ENCODE results near the gene SUPT3H.
A peak's percentile ranks its signal among the peaks of the same experiment; 100 is the strongest.

Gene SUPT3H

DNA sequence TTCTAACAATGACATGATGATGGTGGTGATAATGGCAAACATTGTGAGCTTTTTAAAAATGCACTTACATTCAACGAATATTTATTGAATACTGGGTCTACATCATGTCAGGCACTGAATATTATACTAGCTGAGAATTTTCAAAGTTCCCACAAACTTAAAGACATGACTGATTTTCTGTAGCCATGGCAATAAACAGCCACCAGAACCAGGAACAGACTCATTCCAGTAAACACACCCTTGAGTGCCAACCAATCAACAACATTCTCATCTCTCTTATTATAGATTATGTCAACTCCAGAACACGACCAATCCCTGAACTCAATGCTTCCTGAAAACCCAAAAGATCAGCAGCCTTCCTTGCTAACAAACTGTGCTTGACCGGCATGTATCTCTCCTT lies 262.0 kb downstream of the SUPT3H start:
- ChIA-PET POLR2A (no interaction called here), CTCF (no interaction called here)
- no peak for DNase-seq (ENCODE audit: extremely low spot score)
- TF ChIP-seq, protein P1, sequence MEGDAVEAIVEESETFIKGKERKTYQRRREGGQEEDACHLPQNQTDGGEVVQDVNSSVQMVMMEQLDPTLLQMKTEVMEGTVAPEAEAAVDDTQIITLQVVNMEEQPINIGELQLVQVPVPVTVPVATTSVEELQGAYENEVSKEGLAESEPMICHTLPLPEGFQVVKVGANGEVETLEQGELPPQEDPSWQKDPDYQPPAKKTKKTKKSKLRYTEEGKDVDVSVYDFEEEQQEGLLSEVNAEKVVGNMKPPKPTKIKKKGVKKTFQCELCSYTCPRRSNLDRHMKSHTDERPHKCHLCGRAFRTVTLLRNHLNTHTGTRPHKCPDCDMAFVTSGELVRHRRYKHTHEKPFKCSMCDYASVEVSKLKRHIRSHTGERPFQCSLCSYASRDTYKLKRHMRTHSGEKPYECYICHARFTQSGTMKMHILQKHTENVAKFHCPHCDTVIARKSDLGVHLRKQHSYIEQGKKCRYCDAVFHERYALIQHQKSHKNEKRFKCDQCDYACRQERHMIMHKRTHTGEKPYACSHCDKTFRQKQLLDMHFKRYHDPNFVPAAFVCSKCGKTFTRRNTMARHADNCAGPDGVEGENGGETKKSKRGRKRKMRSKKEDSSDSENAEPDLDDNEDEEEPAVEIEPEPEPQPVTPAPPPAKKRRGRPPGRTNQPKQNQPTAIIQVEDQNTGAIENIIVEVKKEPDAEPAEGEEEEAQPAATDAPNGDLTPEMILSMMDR (IDR thresholded peaks at IDR 0.05; ENCODE audit: control extremely low read depth, extremely low read depth, low read depth, missing control alignments) = no peak

- CTCF ChIA-PET = interaction anchor here (1.1 kb wide), 1 partner anchor 15 kb away, joined by 3 read pairs; no protein-coding TSS in a partner anchor
- no peak for DNase-seq (ENCODE audit: extremely low spot score)
- POLR2A ChIA-PET = no interaction called here
- TF ChIP-seq, protein P1 (IDR thresholded peaks at IDR 0.05; ENCODE audit: control extremely low read depth, extremely low read depth, low read depth, missing control alignments) = no peak
Observed at GRCh38 chr6:45112711-45113110, 265.0 kb downstream of the SUPT3H start.

GRCh38 chr6:45109551-45109950 lies 268.2 kb downstream of the SUPT3H start:
- POLR2A ChIA-PET = no interaction called here
- DNase-seq (ENCODE audit: extremely low spot score) = peak; percentile 3
- TF ChIP-seq, protein P1 (IDR thresholded peaks at IDR 0.05; ENCODE audit: control extremely low read depth, extremely low read depth, low read depth, missing control alignments) = no peak
- CTCF ChIA-PET = interaction anchor here (1.0 kb wide), 1 partner anchor 12 kb away, joined by 3 read pairs; no protein-coding TSS in a partner anchor

DNA sequence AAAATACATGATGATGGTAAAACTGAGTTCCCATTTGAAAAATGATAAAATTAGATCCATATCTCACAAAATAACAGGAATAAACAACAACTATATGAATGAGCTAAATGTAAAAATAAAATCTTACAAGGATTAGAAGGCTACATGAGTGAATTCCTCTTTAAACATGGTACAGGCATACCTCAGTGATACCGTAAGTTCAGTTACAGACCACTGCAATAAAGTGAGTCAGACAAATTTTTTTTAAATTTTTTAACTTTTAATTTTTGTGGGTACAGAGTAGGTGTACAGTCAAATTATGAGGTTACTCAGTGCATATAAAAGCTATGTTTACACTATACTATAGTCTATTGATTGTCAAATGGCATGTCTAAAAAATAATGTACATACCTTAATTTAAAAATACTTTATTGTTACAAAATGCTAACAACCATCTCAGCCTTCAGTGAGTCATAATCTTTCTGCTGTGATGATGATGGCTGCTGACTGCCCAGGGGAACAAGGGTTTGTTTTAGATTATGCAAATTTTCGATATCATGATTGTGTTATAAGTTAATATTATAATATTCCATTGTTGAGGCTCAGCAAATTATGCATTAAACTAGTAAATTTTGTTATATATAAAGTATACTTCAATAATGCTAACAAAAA lies 272.4 kb downstream of the SUPT3H start:
- no peak for DNase-seq (ENCODE audit: extremely low spot score)
- ChIA-PET POLR2A (no interaction called here), CTCF (no interaction called here)
- TF ChIP-seq, protein P1 (IDR thresholded peaks at IDR 0.05; ENCODE audit: control extremely low read depth, extremely low read depth, low read depth, missing control alignments) = no peak

GRCh38 chr6:45104429-45104828 lies 273.3 kb downstream of the SUPT3H start:
- no peak for DNase-seq (ENCODE audit: extremely low spot score)
- ChIA-PET CTCF (interaction anchor here (0.9 kb wide), 1 partner anchor 19 kb away, joined by 3 read pairs; no protein-coding TSS in a partner anchor), POLR2A (no interaction called here)
- TF ChIP-seq, protein P1 (IDR thresholded peaks at IDR 0.05; ENCODE audit: control extremely low read depth, extremely low read depth, low read depth, missing control alignments) = no peak

- ChIA-PET CTCF (interaction anchor here (1.0 to 1.3 kb wide), 2 partner anchors 11 to 12 kb away, joined by 3 read pairs; no protein-coding TSS in a partner anchor), POLR2A (no interaction called here)
- no peak for DNase-seq (ENCODE audit: extremely low spot score)
- TF ChIP-seq, protein P1 (IDR thresholded peaks at IDR 0.05; ENCODE audit: control extremely low read depth, extremely low read depth, low read depth, missing control alignments) = no peak
Observed at GRCh38 chr6:45098256-45098655, 279.5 kb downstream of the SUPT3H start.
